Stimulated activated CD4-positive, alpha-beta T cell treated with anti-CD3 and anti-CD28 coated beads, Interleukin-1b, Interleukin-23, amount 100 ng/mL, for 48 hours (primary cell): ENCODE measurements around the gene ZEB2.
"Not testable (repeated sequence)": the region's sequence is repeated elsewhere in the genome, so short reads cannot be mapped to it uniquely, and the experiment has no call there.

Experiments used
- DNase-seq: peaks from one replicate; pipeline ENCODE4 v3.0.0-alpha.2; 2020

The ZEB2 gene

GRCh38 chr2:144376460-144376859 is 143.5 kb downstream of the ZEB2 start:
- DNase-seq, result no peak

GRCh38 chr2:144374163-144374661 is 145.7 kb downstream of the ZEB2 start:
- no peak for DNase-seq

DNA sequence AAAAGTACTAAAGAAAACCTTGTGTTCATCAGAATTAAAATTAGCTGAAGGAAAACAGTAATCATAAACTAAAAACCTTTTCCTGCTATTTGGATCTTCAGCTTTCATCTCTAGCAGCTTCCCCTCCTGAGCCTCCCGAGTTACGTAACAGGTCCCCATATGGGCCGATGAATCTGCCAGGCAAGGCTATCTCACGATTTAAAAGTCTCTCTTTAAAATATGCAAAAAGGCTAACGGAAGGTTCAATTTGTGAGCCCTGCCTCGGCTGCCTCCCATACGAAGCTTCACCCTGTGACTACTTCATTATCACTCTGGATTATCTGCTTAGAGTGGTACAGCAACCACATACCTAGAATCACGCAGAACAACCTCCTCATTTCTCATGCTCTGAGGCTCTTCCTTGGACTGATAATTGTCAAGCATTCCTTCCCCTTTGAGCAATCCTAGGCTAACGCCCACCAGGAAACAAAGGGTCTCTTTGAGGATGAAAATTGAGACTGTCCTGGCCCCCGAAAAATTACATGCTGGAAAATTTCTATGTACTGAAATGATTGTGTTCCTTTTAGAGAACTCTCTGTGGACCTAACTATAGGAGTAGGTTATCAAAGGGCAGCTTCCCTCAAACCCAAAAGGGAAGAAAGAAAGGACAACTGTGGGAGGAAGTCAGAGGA is 147.4 kb downstream of the ZEB2 start:
- DNase-seq, result no peak

DNA sequence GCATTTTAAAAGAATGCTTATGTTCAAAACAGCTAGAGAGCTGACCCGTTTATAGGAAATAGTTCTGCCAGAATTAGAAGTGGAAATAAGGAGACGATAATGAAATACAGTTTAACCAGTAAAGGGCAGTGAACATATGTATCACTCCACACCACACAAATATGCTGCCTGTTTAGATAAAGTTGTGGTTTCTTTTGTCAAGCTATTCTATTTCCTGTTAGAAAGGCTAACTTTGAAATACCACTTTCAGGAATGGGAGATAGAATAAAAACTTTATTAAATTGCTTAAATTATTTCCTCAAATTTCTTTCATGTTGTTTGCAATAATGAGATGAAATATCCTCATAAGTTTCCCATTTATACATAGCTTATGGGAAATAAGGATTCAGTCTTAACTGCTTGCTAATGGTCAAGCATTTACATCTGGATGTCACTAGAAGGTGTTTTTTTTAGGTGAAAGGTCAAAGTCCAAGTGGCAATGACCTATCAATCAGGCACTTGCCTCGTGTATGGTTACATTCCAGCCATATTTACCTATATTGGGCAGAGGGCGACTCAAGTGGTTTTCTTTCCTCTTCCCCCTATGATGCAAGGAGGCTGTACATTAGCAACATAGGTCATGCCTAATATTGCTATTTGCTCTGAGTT is 148.9 kb downstream of the ZEB2 start:
- DNase-seq, result no peak

DNA sequence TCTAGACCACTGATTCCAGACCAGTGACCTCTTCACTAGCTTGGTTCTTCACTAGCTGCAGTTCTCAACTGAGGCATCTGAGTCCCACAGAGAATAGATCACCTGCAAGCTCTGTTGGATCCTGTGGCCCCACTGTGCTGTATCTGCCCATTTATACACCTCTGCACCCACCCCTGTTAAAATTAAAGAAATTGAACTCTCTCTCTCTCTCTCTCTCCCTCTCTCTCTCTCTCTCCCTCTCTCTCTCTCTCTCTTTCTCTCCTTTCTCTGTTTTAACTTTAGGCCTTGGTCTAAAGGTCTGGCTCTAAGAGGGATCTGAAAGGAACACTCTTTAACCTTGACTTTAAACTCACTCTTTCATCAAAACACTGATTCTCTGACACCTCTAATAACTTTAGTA is 150.5 kb downstream of the ZEB2 start:
- no peak for DNase-seq

GRCh38 chr2:144366825-144367429 is 153.0 kb downstream of the ZEB2 start:
- no peak for DNase-seq

DNA sequence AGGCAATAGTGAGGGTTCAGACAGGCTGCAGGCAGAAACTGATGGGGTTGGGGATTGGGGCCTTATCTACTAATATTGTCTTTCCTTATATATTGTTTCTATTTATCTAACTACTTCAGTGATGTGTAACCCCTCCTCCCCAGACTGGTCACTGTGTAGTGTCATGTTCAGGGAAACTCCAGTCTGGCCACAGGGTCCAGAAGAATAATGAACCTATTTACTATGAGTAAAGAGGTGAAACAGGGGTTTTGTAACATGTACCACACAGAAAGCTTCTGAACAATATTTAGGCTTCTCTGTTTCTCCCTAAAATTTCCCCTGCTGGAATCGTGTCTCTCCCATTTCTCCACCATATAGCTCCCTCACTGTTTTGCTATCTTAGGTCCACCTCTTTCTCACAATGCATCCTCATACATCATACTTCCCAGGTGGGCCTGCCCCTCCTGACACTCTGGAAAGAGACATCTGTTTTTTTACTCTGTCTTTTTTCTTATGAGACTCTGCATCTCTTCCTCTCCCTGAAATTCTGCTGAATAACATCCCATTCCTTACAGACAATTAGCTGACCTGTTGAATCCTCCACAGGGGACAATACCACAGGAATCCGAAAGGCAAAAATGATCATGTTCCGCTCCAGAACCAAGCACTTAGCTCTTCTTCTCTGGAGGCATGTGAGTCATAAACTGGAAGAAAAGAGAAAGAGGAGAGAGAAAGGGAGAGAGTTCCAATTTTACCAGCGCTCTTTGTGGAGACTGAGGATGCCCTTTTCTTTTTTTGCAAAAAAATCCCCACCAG is 154.8 kb downstream of the ZEB2 start:
- no peak for DNase-seq

DNA sequence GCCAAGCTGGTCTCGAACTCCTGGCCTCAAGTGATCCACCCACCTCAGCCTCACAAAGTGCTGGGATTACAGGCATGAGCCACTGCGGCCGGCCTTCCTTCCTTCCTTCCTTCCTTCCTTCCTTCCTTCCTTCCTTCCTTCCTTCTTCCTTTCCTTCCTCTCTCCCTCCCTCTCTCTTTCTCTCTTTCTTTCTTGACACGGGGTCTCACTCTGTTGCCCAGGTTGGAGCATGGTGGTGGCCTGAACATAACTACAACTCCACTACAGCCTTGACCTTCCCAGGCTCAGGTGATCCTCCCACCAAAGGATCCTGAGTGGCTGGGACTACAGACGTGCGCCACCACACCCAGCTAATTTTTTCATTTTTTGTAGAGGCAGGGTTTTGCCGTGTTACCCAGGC is 155.7 kb downstream of the ZEB2 start:
- not testable (repeated sequence) for DNase-seq

DNA sequence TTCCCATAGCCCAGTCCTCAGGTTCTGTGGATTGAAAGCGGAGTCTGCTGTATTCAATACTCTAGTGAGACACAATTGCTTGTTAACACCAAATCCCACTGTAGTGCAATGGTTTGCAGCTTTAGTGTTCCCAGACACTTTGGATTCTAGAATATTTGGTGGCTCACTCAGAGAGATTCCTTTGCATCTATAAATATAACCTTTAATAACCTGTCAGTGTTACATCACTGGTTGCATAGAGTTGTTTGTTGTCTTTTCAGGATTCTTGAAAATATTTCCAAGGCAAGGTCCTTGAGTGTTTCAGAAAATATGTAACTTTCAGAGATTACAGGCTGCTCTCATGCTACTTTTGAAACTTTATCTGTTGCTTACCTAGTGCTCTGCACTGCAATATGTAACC is 157.5 kb downstream of the ZEB2 start:
- DNase-seq, result no peak

- no peak for DNase-seq
Observed at GRCh38 chr2:144361742-144362141, 158.2 kb downstream of the ZEB2 start.

DNA sequence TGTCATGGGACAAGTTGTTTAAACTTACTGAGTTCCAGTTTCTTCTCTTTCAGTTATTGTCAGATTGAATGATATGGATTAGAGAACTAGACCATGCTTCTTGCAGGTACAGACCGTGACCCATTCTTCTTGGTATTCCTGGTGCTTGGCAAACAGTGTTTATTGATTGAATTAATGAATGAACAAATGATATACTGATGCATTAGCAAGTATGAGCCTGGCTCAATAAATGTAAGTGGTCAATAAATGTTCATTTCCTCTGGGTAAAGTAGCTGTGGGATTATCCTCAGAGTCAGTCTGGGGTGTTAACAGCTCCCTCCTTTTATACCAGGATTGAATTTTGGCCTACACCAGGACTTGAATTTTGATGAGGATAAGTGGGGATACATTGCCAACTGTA is 160.2 kb downstream of the ZEB2 start:
- no peak for DNase-seq

- peak; percentile 23 for DNase-seq
Observed at GRCh38 chr2:144358979-144359541, 160.9 kb downstream of the ZEB2 start.

- DNase-seq, result no peak
Observed at GRCh38 chr2:144358374-144358964, 161.4 kb downstream of the ZEB2 start.

DNA sequence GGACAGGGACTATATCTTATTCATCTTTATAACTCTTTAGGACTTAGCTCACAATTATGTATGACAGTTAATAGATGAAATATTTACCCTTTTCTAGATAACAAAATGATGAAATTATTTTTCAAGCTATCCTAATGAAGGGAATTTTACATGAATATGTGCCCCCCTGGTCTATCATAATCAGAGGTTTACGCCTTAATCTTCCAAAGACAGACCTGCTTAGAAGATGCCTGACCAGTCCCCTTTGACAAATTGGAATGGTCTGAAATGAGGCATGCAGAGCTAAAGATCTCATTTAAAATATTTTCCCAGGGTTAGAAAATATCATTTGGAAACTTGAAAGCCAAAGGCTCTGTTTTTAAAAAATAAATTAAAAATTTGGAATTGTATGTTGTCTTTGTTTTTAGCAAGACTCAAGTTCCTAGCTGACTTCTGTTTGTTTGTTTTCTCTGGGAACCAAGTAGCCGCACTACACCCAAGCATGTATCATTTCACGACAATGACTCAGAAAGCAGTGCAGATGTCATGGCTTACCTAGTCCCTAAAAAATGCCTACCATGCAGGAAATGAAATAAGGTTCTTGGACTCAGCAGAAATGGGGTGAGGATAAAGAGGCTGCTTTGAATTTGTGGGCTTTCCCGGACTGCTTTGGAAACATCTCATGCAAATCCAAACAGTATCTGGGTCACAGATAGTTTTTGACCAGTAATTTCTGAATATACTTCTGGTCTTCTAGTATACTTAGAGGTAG is 162.1 kb downstream of the ZEB2 start:
- DNase-seq, result peak; percentile 28

- DNase-seq, result no peak
Observed at GRCh38 chr2:144356402-144356801, 163.5 kb downstream of the ZEB2 start.

- DNase-seq, result no peak
Observed at GRCh38 chr2:144354953-144355352, 165.0 kb downstream of the ZEB2 start.

- no peak for DNase-seq
Observed at GRCh38 chr2:144351687-144352086, 168.2 kb downstream of the ZEB2 start.

DNA sequence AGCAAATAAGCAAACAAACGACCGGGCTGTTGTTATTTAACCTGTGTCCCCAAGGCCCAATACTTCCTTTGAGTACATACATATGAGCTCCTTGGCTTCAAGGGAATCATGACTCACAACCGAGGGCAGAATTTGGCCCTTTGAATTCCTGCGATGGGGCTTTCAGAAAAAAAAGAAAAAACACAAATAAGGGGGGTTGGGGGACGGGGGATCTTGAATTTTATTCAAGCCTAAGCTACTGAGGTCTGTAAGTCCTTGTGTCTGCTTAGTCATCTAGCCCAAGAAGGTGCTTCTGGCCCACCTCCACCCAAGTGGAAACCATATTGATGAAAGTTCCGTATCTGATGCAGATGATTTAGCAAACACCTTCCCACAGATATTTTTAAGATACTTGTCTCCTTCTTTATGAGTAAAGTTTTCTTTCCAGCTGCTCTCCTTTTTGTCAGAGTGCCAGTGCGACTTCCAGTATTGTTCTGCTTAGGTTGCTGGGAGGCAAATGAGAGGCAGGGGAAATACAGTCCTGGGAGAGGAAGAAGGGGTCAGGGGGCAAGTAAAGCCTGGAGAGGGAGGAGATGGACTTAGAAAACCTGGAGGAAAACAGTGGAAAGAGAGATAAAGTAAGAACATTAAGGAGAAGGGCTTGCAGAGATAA is 169.6 kb downstream of the ZEB2 start:
- DNase-seq, result peak; percentile 27

DNA sequence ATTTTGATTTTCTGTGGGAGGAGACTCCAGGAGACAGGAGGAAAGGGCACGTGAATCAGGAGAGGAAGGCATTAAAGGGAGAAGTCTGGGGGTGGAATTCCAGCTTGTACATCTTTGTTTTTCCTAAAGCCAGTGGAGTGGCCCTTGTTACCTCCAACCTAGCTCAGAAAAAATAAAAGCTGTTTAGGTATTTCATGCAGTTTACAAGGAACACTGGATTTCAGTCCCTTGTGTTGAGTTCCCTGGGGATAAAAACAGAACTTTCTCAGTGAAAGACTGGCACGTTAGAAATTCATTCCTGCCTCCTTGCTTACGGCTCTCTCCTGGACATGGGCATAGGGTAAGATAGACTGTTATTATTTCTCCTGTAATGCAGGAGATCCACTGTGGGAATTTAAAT is 170.2 kb downstream of the ZEB2 start:
- DNase-seq, result no peak

- DNase-seq, result no peak
Observed at GRCh38 chr2:144348846-144349245, 171.1 kb downstream of the ZEB2 start.

GRCh38 chr2:144346229-144346628 is 173.7 kb downstream of the ZEB2 start:
- no peak for DNase-seq
